Keratinocyte (primary cell): Measurements from ENCODE around the gene ACO2. TPM values are rescaled to one million over a fixed set of nuclear protein-coding genes. Genes with fewer than 3 reads are reported as not detected.

Source experiments
- DNase-seq: peaks from one replicate; pipeline ENCODE4 v3.0.0-alpha.2; 2011; ENCODE audit warnings: low read depth, missing footprints, low spot score
- FAIRE-seq: peaks from 2 replicates; lab custom pipeline; 2011; peaks lifted over from hg19 to GRCh38; lab: Jason Lieb, UNC
- H2AFZ ChIP-seq: 2 replicates; pipeline ENCODE4 v1.6.0; 2012; ENCODE audit warnings: low read length, control low read depth, inconsistent platforms; ENCODE audit not compliant: control insufficient read depth
- H3K27ac ChIP-seq: 2 replicates; pipeline ENCODE4 v1.5.1; 2011; ENCODE audit warnings: low read length; ENCODE audit not compliant: control insufficient read depth, insufficient read depth
- H3K27me3 ChIP-seq: 3 replicates; pipeline ENCODE4 v1.6.0; 2011; ENCODE audit warnings: low read length; ENCODE audit not compliant: control insufficient read depth, insufficient read depth; ENCODE audit errors: extremely low read depth
- H3K36me3 ChIP-seq, 2 experiments: 2 replicates in 1 of 2; 3 replicates in 1 of 2; pipeline ENCODE4 v1.5.1; 2011; ENCODE audit warnings: low read length in 2 of 2, mild to moderate bottlenecking in 1 of 2; ENCODE audit not compliant: control insufficient read depth in 2 of 2, insufficient read depth in 2 of 2; ENCODE audit errors: extremely low read depth in 1 of 2
- H3K4me1 ChIP-seq: 3 replicates; pipeline ENCODE4 v1.5.1; 2011; ENCODE audit warnings: low read length; ENCODE audit not compliant: control insufficient read depth, insufficient read depth; ENCODE audit errors: extremely low read depth
- H3K4me2 ChIP-seq: 3 replicates; pipeline ENCODE4 v1.6.0; 2011; ENCODE audit warnings: low read depth, low read length; ENCODE audit not compliant: control insufficient read depth, insufficient read depth; ENCODE audit errors: extremely low read depth
- H3K4me3 ChIP-seq, 3 experiments: fragments of 200-600 bp in 1 of 3; sonication (generic) in 1 of 3; 2 replicates in 2 of 3; 3 replicates in 1 of 3; pipeline ENCODE4 v1.5.1; 2011 to 2016; ENCODE audit warnings: low read length in 3 of 3, mild to moderate bottlenecking in 3 of 3, control low read depth in 2 of 3, inconsistent platforms in 1 of 3, low read depth in 1 of 3, mixed read lengths in 1 of 3, mixed run types in 1 of 3, moderate library complexity in 1 of 3; ENCODE audit not compliant: control insufficient read depth in 2 of 3, insufficient read depth in 2 of 3; ENCODE audit errors: extremely low read depth in 1 of 3
- H3K79me2 ChIP-seq: 2 replicates; pipeline ENCODE4 v1.6.0; 2012; ENCODE audit warnings: low read length; ENCODE audit not compliant: control insufficient read depth, insufficient read depth
- H3K9ac ChIP-seq: 3 replicates; pipeline ENCODE4 v1.6.0; 2011; ENCODE audit warnings: low read length; ENCODE audit not compliant: control insufficient read depth, insufficient read depth; ENCODE audit errors: extremely low read depth
- H3K9me1 ChIP-seq: 3 replicates; pipeline ENCODE4 v1.6.0; 2011; ENCODE audit warnings: low read length; ENCODE audit not compliant: control insufficient read depth, insufficient read depth; ENCODE audit errors: extremely low read depth
- H3K9me3 ChIP-seq: 2 replicates; pipeline ENCODE4 v1.5.1; 2012; ENCODE audit warnings: low read depth, low read length; ENCODE audit not compliant: control insufficient read depth
- H4K20me1 ChIP-seq: 3 replicates; pipeline ENCODE4 v1.6.0; 2011; ENCODE audit warnings: low read length; ENCODE audit not compliant: control insufficient read depth, insufficient read depth; ENCODE audit errors: extremely low read depth
- EZH2 ChIP-seq: IDR thresholded peaks from one replicate; pipeline ENCODE4 v1.6.1; 2012; ENCODE audit warnings: inconsistent platforms, mild to moderate bottlenecking, low read length, moderate library complexity
- dilution Hi-C: fragments of 300-500 bp; cut with MboI; formaldehyde crosslinking; loops from one replicate; pipeline ENCODE4 v1.7.0; 2020; ENCODE audit warnings: low sequenced_read_pairs; ENCODE audit not compliant: extremely low pct_ligation_motif_present
- polyA plus RNA-seq, 5 experiments: library from polyadenylated mRNA; depleted of rRNA in 3 of 5; stranded (reverse) in 3 of 5; stranded (forward) in 1 of 5; unstranded in 1 of 5; fragments of >200 nt; gene quantifications; 1 replicate in 1 of 5; 2 replicates in 3 of 5; 3 replicates in 1 of 5; pipeline versions ENCODE4 v1.2.1 to v1.2.3, GENCODE V29; 2011 to 2012; ENCODE audit warnings: missing spikeins in 2 of 5, low read depth in 1 of 5, low replicate concordance in 1 of 5
- TF ChIP-seq, protein P1 (sequence below), 3 experiments: IDR thresholded peaks in 1 of 3; conservative IDR thresholded peaks in 1 of 3; optimal IDR thresholded peaks in 1 of 3; 2 replicates in 2 of 3; 3 replicates in 1 of 3; pipeline versions ENCODE3 to v1.5.1; 2011; ENCODE audit warnings: low read length in 3 of 3, mild to moderate bottlenecking in 3 of 3, moderate library complexity in 2 of 3, control low read depth in 1 of 3, inconsistent platforms in 1 of 3; ENCODE audit not compliant: insufficient read depth in 2 of 3; ENCODE audit errors: extremely low read depth in 1 of 3

Gene ACO2
- polyA plus RNA-seq, 1 donor (not counting 4 experiments of a cell fraction or from before 2014, with no cell fraction given) = 37.2 TPM

- DNase-seq (no peak), FAIRE-seq (no peak)
- dilution Hi-C loops = no loop called here
- Histone ChIP-seq H3K9me3 (no peaks in the 10 kb centered on the region), H3K4me2 (peak overlapping the region; percentile 34), H3K4me3 (no peak overlapping the region), H3K27ac (no peak overlapping the region), H3K9ac (no peak overlapping the region), H3K79me2 (peaks cover 15% of the 10 kb centered on the region), H4K20me1 (peaks cover 10% of the 10 kb centered on the region), H3K9me1 (peaks cover 2% of the 10 kb centered on the region), H3K4me1 (peaks cover 30% of the 10 kb centered on the region), H3K27me3 (no peaks in the 10 kb centered on the region), H2AFZ (no peak overlapping the region), H3K36me3 (peaks cover 12 to 24% of the 10 kb centered on the region in 2 experiments)
- TF ChIP-seq, protein P1, sequence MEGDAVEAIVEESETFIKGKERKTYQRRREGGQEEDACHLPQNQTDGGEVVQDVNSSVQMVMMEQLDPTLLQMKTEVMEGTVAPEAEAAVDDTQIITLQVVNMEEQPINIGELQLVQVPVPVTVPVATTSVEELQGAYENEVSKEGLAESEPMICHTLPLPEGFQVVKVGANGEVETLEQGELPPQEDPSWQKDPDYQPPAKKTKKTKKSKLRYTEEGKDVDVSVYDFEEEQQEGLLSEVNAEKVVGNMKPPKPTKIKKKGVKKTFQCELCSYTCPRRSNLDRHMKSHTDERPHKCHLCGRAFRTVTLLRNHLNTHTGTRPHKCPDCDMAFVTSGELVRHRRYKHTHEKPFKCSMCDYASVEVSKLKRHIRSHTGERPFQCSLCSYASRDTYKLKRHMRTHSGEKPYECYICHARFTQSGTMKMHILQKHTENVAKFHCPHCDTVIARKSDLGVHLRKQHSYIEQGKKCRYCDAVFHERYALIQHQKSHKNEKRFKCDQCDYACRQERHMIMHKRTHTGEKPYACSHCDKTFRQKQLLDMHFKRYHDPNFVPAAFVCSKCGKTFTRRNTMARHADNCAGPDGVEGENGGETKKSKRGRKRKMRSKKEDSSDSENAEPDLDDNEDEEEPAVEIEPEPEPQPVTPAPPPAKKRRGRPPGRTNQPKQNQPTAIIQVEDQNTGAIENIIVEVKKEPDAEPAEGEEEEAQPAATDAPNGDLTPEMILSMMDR (optimal IDR thresholded peaks at IDR 0.05 in 1 of 3, IDR thresholded peaks at IDR 0.05 in 1 of 3, conservative IDR thresholded peaks at IDR 0.05 in 1 of 3; ENCODE audit: extremely low read depth in 1 of 3, insufficient read depth in 2 of 3, low read length in 3 of 3) = no peak
- no peak for TF ChIP-seq EZH2
Observed at GRCh38 chr22:41499624-41500280, 30.8 kb downstream of the ACO2 start.

DNA sequence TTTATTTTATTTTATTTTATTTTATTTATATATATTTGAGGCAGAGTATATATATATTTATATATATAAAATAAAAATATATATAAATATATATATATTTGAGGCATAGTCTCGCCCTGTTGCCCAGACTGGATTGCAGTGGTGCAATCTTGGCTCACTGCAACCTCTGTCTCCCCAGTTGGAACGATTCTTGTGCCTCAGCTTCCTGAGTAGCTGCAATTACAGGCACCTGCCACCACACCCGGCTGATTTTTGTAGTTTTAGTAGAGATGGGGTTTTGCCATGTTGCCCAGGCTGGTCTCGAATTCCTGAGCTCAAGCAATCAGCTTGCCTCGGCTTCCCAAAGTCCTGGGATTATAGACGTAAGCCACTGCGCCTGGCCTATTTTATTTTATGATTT, 31.4 kb downstream of the ACO2 start:
- H3K79me2 ChIP-seq = peaks cover 13% of the 10 kb centered on the region
- dilution Hi-C loops = no loop called here
- no peak overlapping the region for H3K27ac ChIP-seq
- H3K4me1 ChIP-seq = peaks cover 33% of the 10 kb centered on the region
- DNase-seq (no peak), FAIRE-seq (no peak)
- H3K9me3 ChIP-seq = no peaks in the 10 kb centered on the region
- no peak overlapping the region for H3K9ac ChIP-seq
- H3K27me3 ChIP-seq = no peaks in the 10 kb centered on the region
- H3K4me3 ChIP-seq = no peak overlapping the region
- no peak for TF ChIP-seq EZH2
- TF ChIP-seq, protein P1 (optimal IDR thresholded peaks at IDR 0.05 in 1 of 3, IDR thresholded peaks at IDR 0.05 in 1 of 3, conservative IDR thresholded peaks at IDR 0.05 in 1 of 3; ENCODE audit: extremely low read depth in 1 of 3, insufficient read depth in 2 of 3, low read length in 3 of 3) = no peak
- H2AFZ ChIP-seq = no peak overlapping the region
- H4K20me1 ChIP-seq = peaks cover 10% of the 10 kb centered on the region
- peaks cover 2% of the 10 kb centered on the region for H3K9me1 ChIP-seq
- H3K4me2 ChIP-seq = no peak overlapping the region
- H3K36me3 ChIP-seq = peaks cover 12 to 24% of the 10 kb centered on the region in 2 experiments
